Fibroblast of lung (primary cell): Measurements from ENCODE around the gene CTTNBP2NL. TPM values are rescaled to one million over a fixed set of nuclear protein-coding genes. Genes with fewer than 3 reads are reported as not detected.

Experiments used
- DNase-seq, 2 donors: peaks; one replicate each; pipeline versions ENCODE4 v3.0.0 to v3.0.0-alpha.2; 2010; ENCODE audit warnings: low read depth in 2 of 2
- H2AFZ ChIP-seq: 2 replicates; pipeline ENCODE4 v1.5.1; 2012; ENCODE audit warnings: low read length, control low read depth, inconsistent platforms
- H3K27ac ChIP-seq: 2 replicates; pipeline ENCODE4 v1.5.1; 2011; ENCODE audit warnings: low read length, control low read depth; ENCODE audit not compliant: insufficient read depth
- H3K27me3 ChIP-seq: 2 replicates; pipeline ENCODE4 v1.5.1; 2011; ENCODE audit warnings: mild to moderate bottlenecking, low read length; ENCODE audit not compliant: control insufficient read depth, insufficient read depth
- H3K36me3 ChIP-seq: 2 replicates; pipeline ENCODE4 v1.5.1; 2011; ENCODE audit warnings: low read length; ENCODE audit not compliant: control insufficient read depth, insufficient read depth
- H3K4me1 ChIP-seq: 2 replicates; pipeline ENCODE4 v1.5.1; 2011; ENCODE audit warnings: low read length; ENCODE audit not compliant: control insufficient read depth, insufficient read depth; ENCODE audit errors: extremely low read depth
- H3K4me2 ChIP-seq: 2 replicates; pipeline ENCODE4 v1.5.1; 2011; ENCODE audit warnings: low read length, control low read depth; ENCODE audit not compliant: insufficient read depth; ENCODE audit errors: extremely low read depth
- H3K4me3 ChIP-seq, 4 experiments: fragments of 200-600 bp in 1 of 4; sonication (generic) in 1 of 4; replicated peaks in 1 of 4; 2 replicates each; pipeline ENCODE4 v1.5.1; 2011 to 2016; ENCODE audit warnings: low read length in 4 of 4, low read depth in 3 of 4, mild to moderate bottlenecking in 3 of 4, control low read depth in 2 of 4, inconsistent platforms in 1 of 4, mixed read lengths in 1 of 4; ENCODE audit not compliant: insufficient read depth in 1 of 4; ENCODE audit errors: control extremely low read depth in 1 of 4
- H3K79me2 ChIP-seq: 2 replicates; pipeline ENCODE4 v1.5.1; 2012; ENCODE audit warnings: mild to moderate bottlenecking, low read length, inconsistent platforms; ENCODE audit not compliant: control insufficient read depth, insufficient read depth
- H3K9ac ChIP-seq: 2 replicates; pipeline ENCODE4 v1.5.1; 2011; ENCODE audit warnings: mild to moderate bottlenecking, low read length, control low read depth; ENCODE audit not compliant: insufficient read depth
- H3K9me3 ChIP-seq: 2 replicates; pipeline ENCODE4 v1.5.1; 2012; ENCODE audit warnings: low read depth, low read length; ENCODE audit not compliant: control insufficient read depth, insufficient read depth
- H4K20me1 ChIP-seq: 2 replicates; pipeline ENCODE4 v1.5.1; 2011; ENCODE audit warnings: low read length; ENCODE audit not compliant: control insufficient read depth, insufficient read depth; ENCODE audit errors: extremely low read depth
- EZH2 ChIP-seq: IDR thresholded peaks from 2 replicates; pipeline ENCODE4 v1.5.1; 2012; ENCODE audit warnings: low read length, control low read depth, mild to moderate bottlenecking; ENCODE audit errors: missing control alignments
- polyA plus RNA-seq, 2 donors: library from polyadenylated mRNA; depleted of rRNA in 1 of 2; stranded (reverse) in 1 of 2; unstranded in 1 of 2; fragments of >200 nt; gene quantifications; 2 replicates each; pipeline ENCODE4 v1.2.1, GENCODE V29; 2011 to 2012; ENCODE audit warnings: missing spikeins in 1 of 2
- total RNA-seq: library from RNA; depleted of rRNA; stranded (reverse); fragments of >200 nt; gene quantifications from 2 replicates; pipeline ENCODE4 v1.2.1, GENCODE V29; 2014
- TF ChIP-seq, protein P1 (sequence below), 2 donors: IDR thresholded peaks in 1 of 2; conservative IDR thresholded peaks in 1 of 2; 1 replicate in 1 of 2; 2 replicates in 1 of 2; pipeline ENCODE4 v1.5.1; 2011 to 2012; ENCODE audit warnings: low read length in 2 of 2, control low read depth in 1 of 2, inconsistent platforms in 1 of 2, low read depth in 1 of 2, mild to moderate bottlenecking in 1 of 2

CTTNBP2NL gene
- total and polyA plus RNA-seq, 2 donors (not counting 1 experiment from before 2014, with no cell fraction given), result 18.5 to 26.8 TPM

GRCh38 chr1:112488141-112488540 is 92.1 kb downstream of the CTTNBP2NL start:
- H2AFZ ChIP-seq, result no peak overlapping the region
- no peak for DNase-seq
- no peaks in the 10 kb centered on the region for H3K9me3 ChIP-seq
- H3K4me3 ChIP-seq, result no peak overlapping the region
- H3K36me3 ChIP-seq, result no peaks in the 10 kb centered on the region
- TF ChIP-seq, protein P1, sequence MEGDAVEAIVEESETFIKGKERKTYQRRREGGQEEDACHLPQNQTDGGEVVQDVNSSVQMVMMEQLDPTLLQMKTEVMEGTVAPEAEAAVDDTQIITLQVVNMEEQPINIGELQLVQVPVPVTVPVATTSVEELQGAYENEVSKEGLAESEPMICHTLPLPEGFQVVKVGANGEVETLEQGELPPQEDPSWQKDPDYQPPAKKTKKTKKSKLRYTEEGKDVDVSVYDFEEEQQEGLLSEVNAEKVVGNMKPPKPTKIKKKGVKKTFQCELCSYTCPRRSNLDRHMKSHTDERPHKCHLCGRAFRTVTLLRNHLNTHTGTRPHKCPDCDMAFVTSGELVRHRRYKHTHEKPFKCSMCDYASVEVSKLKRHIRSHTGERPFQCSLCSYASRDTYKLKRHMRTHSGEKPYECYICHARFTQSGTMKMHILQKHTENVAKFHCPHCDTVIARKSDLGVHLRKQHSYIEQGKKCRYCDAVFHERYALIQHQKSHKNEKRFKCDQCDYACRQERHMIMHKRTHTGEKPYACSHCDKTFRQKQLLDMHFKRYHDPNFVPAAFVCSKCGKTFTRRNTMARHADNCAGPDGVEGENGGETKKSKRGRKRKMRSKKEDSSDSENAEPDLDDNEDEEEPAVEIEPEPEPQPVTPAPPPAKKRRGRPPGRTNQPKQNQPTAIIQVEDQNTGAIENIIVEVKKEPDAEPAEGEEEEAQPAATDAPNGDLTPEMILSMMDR (conservative IDR thresholded peaks at IDR 0.05 in 1 of 2, IDR thresholded peaks at IDR 0.05 in 1 of 2; ENCODE audit: low read depth in 1 of 2, low read length in 2 of 2), result no peak
- TF ChIP-seq EZH2, result no peak
- H3K27ac ChIP-seq, result no peak overlapping the region
- no peak overlapping the region for H3K9ac ChIP-seq
- no peaks in the 10 kb centered on the region for H3K79me2 ChIP-seq
- H3K27me3 ChIP-seq, result no peaks in the 10 kb centered on the region
- no peaks in the 10 kb centered on the region for H3K4me1 ChIP-seq
- no peaks in the 10 kb centered on the region for H4K20me1 ChIP-seq
- no peak overlapping the region for H3K4me2 ChIP-seq

DNA sequence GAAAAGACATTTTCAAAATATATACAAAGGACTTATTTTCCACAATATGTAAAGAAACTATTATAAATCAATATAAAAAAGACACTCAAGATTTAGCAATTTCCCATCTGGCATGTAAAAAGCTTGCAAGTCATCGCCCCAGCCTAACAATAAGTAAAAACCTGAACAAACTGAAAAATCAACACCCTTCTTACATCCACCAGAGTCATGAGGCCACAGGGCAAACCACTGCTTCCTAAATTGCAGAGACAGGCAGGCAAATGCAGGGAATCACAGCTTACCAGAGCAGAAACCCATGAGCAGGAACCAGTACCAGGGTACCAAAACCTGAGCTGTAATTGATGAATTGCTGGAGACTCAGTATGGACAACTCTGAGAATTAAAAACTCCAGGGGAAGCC is 96.1 kb downstream of the CTTNBP2NL start:
- Histone ChIP-seq H3K27ac (no peak overlapping the region), H2AFZ (no peak overlapping the region), H3K27me3 (no peaks in the 10 kb centered on the region), H4K20me1 (no peaks in the 10 kb centered on the region), H3K4me1 (no peaks in the 10 kb centered on the region), H3K79me2 (no peaks in the 10 kb centered on the region), H3K9me3 (no peaks in the 10 kb centered on the region), H3K4me3 (no peak overlapping the region), H3K36me3 (no peaks in the 10 kb centered on the region), H3K4me2 (no peak overlapping the region), H3K9ac (no peak overlapping the region)
- TF ChIP-seq, protein P1 (conservative IDR thresholded peaks at IDR 0.05 in 1 of 2, IDR thresholded peaks at IDR 0.05 in 1 of 2; ENCODE audit: low read depth in 1 of 2, low read length in 2 of 2), result no peak
- no peak for TF ChIP-seq EZH2
- DNase-seq, result no peak

DNA sequence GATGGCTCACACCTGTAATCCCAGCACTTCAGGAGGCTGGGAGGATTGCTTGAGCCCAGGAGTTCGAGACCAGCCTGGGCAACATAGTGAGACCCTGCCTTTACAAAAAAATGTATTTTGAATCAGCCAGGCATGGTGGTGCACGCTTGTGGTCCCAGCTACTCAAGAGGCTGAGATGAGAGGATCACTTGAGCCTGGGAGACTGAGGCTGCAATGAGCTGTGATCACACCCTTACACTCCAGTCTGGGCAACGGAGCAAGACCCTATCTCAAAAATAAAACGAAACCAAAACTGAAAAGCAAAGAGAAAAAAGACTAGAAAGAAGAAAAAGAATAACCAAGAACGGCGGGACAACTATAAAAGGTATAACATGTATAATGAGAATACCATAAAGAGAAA is 97.3 kb downstream of the CTTNBP2NL start:
- H3K4me3 ChIP-seq, result no peak overlapping the region
- H3K36me3 ChIP-seq, result no peaks in the 10 kb centered on the region
- H3K9ac ChIP-seq, result no peak overlapping the region
- no peak overlapping the region for H3K4me2 ChIP-seq
- H3K79me2 ChIP-seq, result no peaks in the 10 kb centered on the region
- no peaks in the 10 kb centered on the region for H3K4me1 ChIP-seq
- H4K20me1 ChIP-seq, result no peaks in the 10 kb centered on the region
- H3K27me3 ChIP-seq, result no peaks in the 10 kb centered on the region
- no peak for DNase-seq
- H2AFZ ChIP-seq, result no peak overlapping the region
- H3K27ac ChIP-seq, result no peak overlapping the region
- no peaks in the 10 kb centered on the region for H3K9me3 ChIP-seq
- TF ChIP-seq EZH2, result no peak
- TF ChIP-seq, protein P1 (conservative IDR thresholded peaks at IDR 0.05 in 1 of 2, IDR thresholded peaks at IDR 0.05 in 1 of 2; ENCODE audit: low read depth in 1 of 2, low read length in 2 of 2), result no peak
